ENCODE data around the gene ERBB4. TPM values are rescaled to one million over a fixed set of nuclear protein-coding genes. Genes with fewer than 3 reads are reported as not detected.

ERBB4 gene
- total RNA-seq, 1 donor from 2014 or later, result 1.7 TPM

GRCh38 chr2:211473116-211473515, 1065.5 kb downstream of the ERBB4 start:
- Histone ChIP-seq H3K9me3 (no peaks in the 10 kb centered on the region), H3K27me3 (no peaks in the 10 kb centered on the region), H3K4me1 (peaks cover 0 to 10% of the 10 kb centered on the region in 2 donors), H3K36me3 (no peaks in the 10 kb centered on the region), H3K4me3 (no peak overlapping the region), H3K27ac (no peak overlapping the region)
- intact Hi-C loops (cut with DNase I), result no loop called here
- DNase-seq (ENCODE audit: low spot score in 2 of 2), result no peak
- no peak for TF ChIP-seq CTCF (IDR thresholded peaks at IDR 0.05)

- DNase-seq (ENCODE audit: low spot score in 2 of 2), result no peak
- Histone ChIP-seq H3K27me3 (no peaks in the 10 kb centered on the region), H3K27ac (no peak overlapping the region), H3K36me3 (no peaks in the 10 kb centered on the region), H3K4me3 (no peak overlapping the region), H3K9me3 (no peaks in the 10 kb centered on the region), H3K4me1 (no peaks in the 10 kb centered on the region)
- intact Hi-C loops (cut with DNase I), result no loop called here
- no peak for TF ChIP-seq CTCF (IDR thresholded peaks at IDR 0.05)
Measured at GRCh38 chr2:211469664-211470059, 1068.9 kb downstream of the ERBB4 start.

- Histone ChIP-seq H3K27me3 (no peaks in the 10 kb centered on the region), H3K36me3 (no peaks in the 10 kb centered on the region), H3K4me1 (no peaks in the 10 kb centered on the region), H3K9me3 (no peaks in the 10 kb centered on the region), H3K27ac (no peak overlapping the region), H3K4me3 (no peak overlapping the region)
- no peak for DNase-seq (ENCODE audit: low spot score in 2 of 2)
- intact Hi-C loops (cut with DNase I), result no loop called here
- TF ChIP-seq CTCF (IDR thresholded peaks at IDR 0.05), result no peak
Measured at GRCh38 chr2:211468877-211469663, 1069.5 kb downstream of the ERBB4 start.

- intact Hi-C loops (cut with DNase I), result no loop called here
- no peak for TF ChIP-seq CTCF (IDR thresholded peaks at IDR 0.05)
- Histone ChIP-seq H3K4me1 (no peaks in the 10 kb centered on the region), H3K9me3 (no peaks in the 10 kb centered on the region), H3K4me3 (no peak overlapping the region), H3K27ac (no peak overlapping the region), H3K27me3 (no peaks in the 10 kb centered on the region), H3K36me3 (no peaks in the 10 kb centered on the region)
- DNase-seq (ENCODE audit: low spot score in 2 of 2), result no peak
Measured at GRCh38 chr2:211468217-211468616, 1070.4 kb downstream of the ERBB4 start.

- Histone ChIP-seq H3K27me3 (no peaks in the 10 kb centered on the region), H3K9me3 (no peaks in the 10 kb centered on the region), H3K4me1 (no peaks in the 10 kb centered on the region), H3K27ac (no peak overlapping the region), H3K36me3 (no peaks in the 10 kb centered on the region), H3K4me3 (no peak overlapping the region)
- no peak for TF ChIP-seq CTCF (IDR thresholded peaks at IDR 0.05)
- intact Hi-C loops (cut with DNase I), result no loop called here
- no peak for DNase-seq (ENCODE audit: low spot score in 2 of 2)
Measured at GRCh38 chr2:211463397-211463796, 1075.2 kb downstream of the ERBB4 start.
